Astrocyte of the hippocampus (primary cell): ENCODE data around the gene RNF44.
"Not testable (repeated sequence)": the region's sequence is repeated elsewhere in the genome, so short reads cannot be mapped to it uniquely, and the experiment has no call there.

Experiments
- DNase-seq: peaks from one replicate; pipeline ENCODE4 v3.0.0; 2011; ENCODE audit warnings: low read depth, low spot score

The RNF44 gene

DNA sequence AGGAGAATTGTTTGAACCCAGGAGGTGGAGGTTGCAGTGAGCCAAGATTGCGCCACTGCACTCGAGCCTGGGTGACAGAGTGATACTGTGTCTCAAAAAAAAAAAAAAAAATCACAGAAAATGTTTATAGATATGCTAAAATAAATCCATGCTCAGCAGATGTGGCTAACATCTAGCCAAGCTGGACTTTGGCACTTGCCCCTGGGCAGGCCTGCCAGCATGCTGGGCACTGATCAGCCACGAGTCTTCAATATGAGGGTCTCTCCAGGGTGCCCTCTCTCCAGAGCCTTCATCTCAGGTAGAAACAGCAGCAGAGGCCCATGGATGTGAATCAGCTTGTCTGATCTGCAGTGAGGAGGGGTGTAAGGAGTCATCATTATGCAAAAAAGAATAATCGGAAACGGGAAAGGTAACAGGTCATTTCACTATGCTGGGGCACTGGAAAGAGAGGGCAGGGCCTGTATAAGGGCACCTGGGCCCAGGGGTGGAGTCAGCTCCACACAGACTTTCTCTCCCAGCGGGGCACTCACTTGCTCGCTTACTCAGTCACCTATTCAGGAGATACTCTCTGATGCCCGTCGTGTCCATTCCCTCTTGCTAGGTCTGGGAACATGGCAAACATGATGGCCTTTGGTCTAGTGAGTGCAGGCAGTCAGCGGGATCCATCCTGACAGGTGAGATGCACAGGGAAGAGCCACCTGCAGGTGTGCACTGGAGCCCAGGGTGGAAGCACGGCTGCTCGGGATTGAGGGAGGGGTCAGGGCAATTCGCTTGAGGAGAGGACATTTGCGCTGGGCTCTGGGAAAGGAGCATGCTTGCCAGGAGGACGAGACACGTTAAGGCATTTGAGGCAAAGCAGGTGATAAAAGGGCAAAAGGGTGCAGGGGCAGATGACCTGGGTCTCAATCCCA lies 17.1 kb downstream of the RNF44 start:
- DNase-seq: no peak

DNA sequence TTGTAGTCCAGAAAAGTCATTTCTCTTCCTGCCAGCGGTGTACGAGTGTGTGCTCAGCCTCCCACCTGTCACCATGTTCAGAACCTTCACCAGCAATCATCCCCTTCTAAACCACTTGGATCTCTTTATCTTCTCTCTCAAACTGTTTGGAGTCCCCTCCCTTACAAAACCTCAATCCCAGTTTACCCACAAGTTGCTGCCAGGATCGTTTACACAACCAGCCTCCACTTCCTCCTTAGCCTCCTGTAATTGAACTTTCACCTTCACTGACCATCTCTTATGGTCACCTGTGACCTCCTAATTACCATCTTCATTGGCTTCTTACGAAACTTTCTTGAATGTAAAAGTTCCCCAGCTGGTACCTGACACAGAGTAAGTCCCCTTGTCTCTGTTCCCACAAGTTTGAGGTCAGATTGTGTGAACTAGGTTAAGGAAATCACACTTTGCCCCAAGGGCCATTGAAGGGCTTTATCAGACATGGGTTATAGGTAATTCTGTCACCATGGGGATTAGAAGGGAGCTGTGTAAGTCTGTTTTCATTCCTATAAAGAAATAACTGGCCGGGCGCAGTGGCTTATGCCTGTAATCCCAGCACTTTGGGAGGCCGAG lies 20.0 kb downstream of the RNF44 start:
- no peak for DNase-seq

DNA sequence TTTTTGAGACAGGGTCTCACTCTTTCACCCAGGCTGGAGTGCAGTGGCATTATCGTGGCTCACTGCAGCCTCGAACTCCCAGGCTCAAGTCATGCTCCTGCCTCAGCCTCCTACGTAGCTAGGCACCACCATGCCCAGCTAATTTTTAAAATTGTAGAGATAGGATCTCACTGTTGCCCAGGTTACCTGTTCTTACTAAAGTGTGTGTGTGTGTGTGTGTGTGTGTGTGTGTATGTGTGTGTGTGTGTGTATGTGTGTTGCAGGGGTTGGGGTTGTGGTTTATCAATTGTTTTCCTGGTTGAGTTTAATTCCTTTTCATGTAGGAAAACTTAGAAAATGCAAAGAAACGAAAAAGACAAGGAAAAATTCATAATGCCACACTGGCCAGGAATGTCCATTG lies 21.8 kb downstream of the RNF44 start:
- no peak for DNase-seq

DNA sequence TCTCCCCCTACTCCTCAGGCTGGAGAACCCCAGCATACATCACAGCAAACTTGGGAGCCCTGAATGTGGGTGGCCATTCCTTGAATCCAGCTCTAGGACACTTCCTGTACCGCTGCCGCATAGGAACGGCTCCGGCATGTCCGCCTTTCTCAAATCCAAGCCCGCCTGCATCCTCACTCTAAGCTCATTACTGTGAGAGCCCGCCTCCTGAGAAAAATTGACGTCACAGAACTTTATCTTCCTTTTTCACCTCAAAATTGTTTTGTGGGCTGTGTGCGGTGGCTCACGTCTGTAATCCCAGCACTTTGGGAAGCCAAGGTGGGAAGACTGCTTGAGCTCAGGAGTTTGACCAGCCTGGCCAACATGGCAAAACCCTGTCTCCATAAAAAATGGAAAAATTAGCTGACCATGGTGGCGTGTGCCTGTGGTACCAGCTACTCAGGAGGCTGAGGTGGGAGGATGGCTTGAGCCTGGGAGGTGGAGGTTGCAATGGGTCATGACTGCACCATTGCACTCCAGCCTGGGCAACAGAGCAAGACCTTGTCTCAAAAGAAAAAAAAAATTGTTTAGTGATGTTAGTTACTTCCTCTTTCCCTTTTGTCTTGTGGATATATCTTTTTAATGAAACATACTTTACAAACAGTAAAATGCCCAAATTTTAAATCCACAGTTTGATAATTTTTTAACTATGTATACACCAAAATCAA lies 22.8 kb downstream of the RNF44 start:
- no peak for DNase-seq

DNA sequence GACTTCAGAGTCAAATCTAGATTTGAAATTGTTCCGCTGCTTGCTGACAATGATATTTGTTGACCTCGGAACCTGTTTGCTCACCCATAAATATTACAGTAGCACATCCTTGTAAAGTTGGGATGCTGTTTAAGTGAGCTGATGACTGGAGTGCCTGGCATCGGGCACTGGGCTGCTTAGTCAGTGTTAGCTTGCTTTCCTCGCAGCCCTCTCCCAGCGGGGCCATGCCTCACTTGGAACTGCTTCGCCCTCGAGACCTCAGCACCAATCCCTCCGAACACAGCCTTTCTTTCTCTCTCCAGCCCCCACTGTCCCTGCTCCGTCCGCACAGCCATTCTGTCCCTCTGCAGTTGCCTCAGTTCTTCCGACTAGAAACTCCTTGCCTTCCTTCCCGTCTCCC lies 23.4 kb downstream of the RNF44 start:
- no peak for DNase-seq

DNA sequence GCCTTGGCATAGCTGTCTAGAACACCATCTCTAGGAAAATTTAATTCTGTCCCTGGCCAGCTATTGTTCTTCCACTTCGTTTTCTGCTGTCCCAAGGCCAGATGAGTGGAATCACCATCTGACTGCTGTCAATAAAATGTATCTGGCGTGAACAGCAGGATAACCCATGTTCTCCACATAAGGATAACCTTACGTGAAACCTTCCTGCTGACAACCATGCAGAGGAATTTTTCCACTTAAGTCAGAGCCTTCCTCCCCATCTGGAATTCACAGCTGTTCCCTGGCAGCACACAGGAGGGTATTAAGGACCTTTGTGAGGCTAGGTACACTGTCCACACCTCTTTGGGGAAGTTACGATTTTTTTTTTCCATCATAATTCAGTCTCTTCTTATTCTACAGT lies 28.6 kb downstream of the RNF44 start:
- no peak for DNase-seq

DNA sequence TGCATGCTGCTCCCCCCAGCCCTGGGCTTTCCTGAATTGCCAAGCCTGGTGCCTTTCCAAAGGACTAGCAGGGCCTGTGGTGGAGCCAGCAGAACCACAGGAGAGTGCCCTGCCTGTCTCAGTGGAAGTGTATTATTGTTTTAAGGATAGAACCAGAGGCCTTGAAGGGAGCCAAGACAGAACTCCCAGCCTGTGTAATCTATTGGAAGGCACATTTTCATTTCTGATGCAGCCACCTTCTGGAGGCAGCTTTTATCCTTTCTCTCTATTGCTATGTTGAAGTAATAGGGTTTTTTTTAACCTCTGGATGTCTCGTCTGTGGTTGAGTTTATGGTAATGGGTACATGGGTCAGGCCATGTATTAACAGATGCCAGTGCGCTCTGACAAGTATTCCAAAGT lies 29.3 kb downstream of the RNF44 start:
- DNase-seq: no peak

DNA sequence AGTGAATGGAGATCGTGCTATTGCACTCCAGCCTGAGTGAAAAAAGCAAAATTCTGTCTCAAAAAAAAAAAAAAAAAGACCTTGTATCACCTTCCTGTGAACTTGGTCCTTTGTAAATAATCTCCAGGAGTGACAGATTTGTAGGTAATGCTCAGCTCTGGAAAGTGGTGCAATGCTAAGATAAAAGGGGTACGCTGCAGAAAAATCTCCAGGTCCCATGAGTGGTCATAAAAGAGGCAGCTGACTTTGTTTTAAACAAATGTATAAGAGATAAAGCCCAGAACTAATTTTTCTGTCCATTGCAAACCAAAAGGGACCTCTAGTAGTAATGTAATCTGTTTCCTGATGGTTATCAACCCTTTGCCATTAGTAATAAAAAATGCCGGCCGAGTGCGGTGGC lies 33.7 kb downstream of the RNF44 start:
- no peak for DNase-seq

DNA sequence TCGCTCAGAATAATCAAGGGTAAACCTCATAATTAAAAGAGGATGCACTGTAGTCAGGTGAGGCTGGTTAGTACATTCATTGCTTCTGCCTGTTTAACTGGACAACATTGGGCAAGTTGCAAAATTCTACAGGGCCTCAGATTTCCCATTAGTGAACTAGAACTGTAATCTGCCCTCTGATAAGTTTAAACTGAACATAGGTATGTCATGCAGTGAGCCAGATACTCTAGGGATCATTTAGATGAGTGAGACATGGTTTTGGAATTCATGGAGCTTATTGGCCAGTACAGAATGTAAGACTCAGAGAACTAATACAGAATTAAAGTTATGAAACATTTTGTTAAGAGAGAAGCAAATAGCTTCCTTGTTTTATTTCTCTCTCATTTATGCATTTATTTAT lies 35.9 kb downstream of the RNF44 start:
- DNase-seq: peak; percentile 44

DNA sequence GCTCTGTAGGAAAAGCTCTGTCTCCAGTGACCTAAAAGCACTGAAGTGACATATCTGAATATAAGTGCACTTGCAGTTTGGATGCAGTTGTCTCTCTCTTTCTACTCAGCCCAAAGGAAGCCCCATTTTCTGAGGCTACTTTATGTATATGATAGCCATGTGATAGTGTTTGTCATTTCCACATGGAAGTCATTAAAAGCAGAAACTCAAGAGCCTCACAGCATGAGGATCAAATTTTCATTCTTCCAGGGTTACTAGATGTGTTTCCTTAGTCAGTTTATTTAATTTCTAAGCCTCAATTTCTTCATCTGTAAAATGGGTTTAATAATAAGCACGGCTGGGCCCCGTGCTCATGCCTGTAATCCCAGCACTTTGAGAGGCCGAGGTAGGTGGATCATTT lies 36.7 kb downstream of the RNF44 start:
- DNase-seq: no peak

DNA sequence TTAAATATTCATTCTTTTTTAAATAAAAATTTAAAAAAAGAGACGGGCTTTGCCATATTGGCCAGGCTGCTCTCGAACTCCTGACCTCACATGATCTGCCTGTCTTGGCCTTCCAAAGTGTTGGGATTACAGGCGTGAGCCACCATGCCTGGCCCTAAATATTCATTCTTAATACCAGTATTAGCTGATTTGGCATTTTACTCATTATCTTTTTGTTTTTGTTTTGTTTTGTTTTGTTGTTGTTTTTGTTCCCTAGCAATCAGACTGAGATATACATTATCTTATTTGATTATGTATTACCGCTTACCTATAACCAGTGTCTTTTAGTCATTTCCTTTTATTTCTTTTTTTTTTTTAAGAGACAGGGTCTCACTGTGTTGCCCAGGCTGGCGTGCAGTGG lies 37.9 kb downstream of the RNF44 start:
- DNase-seq: no peak

DNA sequence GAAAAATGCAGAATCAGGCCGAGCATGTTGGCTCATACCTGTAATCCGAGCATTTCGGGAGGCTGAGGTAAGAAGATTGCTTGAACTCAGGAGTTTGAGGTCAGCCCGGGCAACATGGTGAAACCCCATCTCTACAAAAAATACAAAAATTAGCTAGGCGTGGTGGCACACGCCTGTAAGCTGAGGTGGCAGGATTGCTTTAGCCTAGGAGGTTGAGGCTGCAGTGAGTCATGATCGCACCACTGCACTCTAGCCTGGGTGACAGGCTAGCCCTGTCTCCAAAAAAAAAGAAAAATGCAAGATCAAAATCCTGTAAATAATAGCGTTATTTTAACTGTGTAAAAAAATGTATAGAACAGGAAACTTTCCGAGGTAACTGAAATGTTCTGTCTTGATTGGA lies 39.4 kb downstream of the RNF44 start:
- peak; percentile 20 for DNase-seq

DNA sequence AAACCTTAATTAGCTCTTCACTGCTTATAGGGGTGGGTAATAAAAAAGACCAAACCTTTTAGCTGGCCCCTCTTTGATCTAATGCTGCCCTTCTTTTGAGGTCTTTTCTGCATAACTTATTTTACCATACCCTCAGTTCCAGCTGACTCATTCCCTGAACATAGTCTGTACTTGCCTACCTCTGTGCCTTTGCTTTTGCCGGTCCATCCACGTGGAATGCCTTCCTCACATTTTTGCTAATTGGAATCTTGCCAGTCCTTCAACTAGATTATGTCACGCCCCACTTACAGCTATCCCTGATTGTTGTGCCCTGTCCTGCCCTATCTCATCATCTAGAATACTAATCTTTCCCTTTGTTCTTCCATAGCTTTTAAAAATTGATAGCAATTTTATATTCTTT lies 44.8 kb downstream of the RNF44 start:
- DNase-seq: peak; percentile 65

DNA sequence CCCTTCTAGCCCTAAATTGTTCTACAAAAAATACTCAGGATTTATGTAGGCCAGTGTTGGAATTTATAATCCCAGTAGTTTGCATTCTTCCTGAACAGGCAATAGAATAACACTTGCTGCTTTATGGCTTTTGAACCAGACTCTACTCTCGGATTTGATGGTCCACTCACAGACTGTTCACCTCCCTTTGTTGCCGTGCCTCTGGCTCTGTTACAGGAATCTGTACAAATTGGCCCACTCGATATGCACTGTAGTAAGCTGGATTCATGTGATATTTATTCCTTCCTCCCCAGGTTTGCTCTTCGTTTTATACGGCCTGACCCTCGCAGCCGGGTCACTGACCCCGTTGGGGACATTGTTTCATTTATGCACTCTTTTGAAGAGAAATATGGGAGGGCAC lies 45.3 kb downstream of the RNF44 start:
- DNase-seq: peak; percentile 29

DNA sequence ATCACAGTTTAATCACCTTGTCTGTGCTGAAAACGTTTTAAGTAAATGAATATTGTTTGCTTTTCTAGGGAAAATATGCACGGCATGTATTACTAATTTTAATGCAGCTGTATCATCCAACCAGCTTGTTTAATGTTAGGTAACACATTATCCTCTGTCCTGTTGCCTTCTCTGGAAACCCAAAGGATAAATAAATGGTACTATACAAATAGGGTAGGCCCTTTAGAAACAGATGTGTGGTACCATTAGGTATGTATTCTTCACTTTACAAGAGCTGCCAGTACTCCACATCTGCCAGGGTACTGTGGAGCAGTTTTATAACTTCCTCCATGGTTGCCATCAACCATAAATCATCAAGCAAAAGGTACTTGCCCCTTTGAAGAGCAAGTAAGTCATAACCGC lies 46.1 kb downstream of the RNF44 start:
- DNase-seq: peak; percentile 17

DNA sequence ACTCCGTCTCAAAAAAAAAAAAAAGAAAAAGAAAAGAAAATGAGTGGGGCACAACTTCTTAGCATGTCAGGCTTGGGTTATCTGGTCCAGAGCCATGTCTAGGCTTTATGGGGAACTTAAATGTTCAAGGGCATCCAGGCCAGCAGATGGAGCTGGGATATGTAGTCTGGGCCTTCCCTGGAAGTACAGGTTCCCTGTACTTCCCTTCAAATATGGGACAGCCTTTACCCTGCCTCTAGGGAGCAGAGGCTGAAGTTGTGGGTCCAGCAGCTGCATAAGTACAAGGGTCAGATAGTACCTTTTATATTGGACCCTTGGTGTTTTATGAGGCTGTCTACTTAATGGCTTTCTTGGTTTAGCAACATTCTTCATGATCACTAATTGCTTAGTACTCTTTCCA lies 46.9 kb downstream of the RNF44 start:
- DNase-seq: no peak

DNA sequence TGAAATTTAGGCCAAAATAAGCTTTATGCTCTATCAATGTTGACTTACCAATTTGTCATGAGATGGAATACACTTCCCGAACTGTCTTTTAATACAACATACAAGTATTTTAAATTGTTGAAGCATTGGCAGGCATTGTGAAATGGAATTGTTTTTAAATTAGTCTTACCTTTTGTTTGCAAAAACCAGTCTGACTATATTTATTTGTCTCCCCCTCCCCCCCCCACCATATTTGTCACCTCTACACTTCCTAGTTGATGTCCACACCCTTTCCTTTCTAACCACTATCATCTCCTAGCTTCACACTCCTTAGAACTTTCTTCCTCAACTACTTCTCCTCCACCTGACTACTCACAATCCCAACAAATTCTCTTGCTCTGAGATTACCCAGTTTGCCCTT lies 48.1 kb downstream of the RNF44 start:
- no peak for DNase-seq

DNA sequence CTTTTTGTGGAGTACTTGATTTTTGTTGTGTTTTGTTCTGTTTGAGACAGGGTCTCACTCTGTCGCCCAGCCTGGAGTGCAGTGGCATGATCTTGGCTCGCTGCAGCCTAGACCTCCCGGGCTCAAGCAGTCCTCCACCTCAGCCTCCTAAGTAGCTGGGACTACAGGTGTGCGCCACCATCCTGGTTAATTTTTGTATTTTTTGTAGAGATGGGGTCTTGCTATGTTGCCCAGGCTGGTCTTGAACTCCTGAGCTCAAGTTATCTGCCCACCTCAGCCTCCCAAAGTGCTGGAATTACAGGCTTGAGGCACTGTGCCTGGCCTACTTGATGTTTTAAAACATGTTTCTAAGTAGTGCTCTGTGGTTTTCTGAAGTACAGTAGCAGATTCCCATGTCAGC lies 50.0 kb downstream of the RNF44 start:
- not testable (repeated sequence) for DNase-seq

DNA sequence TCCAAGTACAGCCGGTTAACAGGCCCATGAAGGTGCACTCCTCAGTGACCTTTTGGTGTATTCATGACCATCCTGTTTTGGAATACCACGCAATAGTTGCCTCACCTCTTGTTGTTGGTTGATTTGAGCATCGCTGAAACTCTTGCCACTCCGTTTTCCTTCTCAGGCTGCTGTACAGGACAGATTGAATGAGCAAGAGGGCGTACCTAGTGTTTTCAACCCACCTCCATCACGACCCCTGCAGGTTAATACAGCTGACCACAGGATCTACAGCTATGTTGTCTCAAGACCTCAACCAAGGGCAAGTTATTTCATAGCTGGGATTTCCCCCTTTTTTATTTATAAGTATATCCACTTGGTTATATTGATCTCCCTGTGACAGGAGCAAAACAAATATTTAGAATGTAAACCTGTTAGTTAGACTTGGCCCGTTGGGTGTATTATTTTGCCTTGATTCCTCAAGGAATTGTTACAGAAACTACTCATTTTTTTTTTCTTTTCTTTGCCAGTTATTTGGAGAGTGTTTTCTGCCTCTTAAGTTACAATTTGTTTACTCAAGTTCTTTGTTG lies 50.9 kb downstream of the RNF44 start:
- no peak for DNase-seq

DNA sequence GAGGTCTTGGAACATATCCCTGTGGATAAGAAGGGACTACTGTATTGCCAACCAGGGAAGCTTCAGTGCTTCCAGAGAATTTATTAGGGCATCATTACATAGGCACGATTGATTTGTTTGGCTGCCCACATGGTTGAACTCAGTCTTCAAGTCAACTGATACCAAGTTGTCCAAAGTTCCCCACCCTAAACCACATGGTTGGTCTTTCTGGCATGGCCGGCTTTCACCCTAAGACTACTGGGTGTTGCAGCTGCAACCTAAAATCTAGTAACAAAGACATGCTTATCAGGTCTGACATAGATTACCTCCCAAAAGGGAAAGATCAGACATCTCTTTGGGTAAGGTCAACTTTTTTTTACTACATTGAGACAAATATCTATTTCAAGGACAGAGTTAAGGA lies 52.0 kb downstream of the RNF44 start:
- DNase-seq: no peak

DNA sequence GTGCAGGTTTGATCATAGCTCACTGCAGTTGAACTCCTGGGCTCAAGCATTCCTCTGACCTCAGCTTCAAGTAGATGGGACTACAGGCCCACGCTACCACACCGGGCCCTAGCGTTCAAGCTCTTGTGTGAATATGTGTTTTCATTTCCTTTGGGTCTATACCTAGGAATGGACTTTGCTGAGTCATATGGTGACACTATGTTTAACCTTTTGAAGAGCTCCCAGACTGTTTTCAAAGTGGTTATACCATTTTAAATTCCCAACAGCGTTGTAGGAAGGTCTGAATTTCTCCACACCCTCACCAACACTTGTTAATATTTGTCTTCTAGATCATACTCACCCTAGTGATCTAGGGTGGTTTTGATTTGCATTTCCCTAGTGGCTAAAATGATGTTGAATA lies 55.5 kb downstream of the RNF44 start:
- no peak for DNase-seq
